Neuronal stem cell (in vitro differentiated cells): ENCODE measurements around the gene SLC5A1.
"Not testable (repeated sequence)": the region's sequence is repeated elsewhere in the genome, so short reads cannot be mapped to it uniquely, and the experiment has no call there.

Experiments used
- DNase-seq: peaks from one replicate; pipeline ENCODE4 v3.0.0-alpha.2; 2013; ENCODE audit warnings: low spot score
- H2AFZ ChIP-seq: one replicate; pipeline ENCODE4 v1.6.1; 2013; ENCODE audit warnings: mild to moderate bottlenecking, low read length, inconsistent platforms
- H2AK5ac ChIP-seq: 2 replicates; pipeline ENCODE4 v1.6.1; 2013; ENCODE audit warnings: low read depth, mild to moderate bottlenecking, inconsistent platforms, low read length, moderate library complexity, mixed read lengths
- H2BK120ac ChIP-seq: 2 replicates; pipeline ENCODE4 v1.6.1; 2013; ENCODE audit warnings: low read depth, mild to moderate bottlenecking, inconsistent platforms, low read length, moderate library complexity, mixed read lengths
- H2BK12ac ChIP-seq: one replicate; pipeline ENCODE4 v1.6.1; 2013; ENCODE audit warnings: low read length, inconsistent platforms
- H2BK15ac ChIP-seq: 2 replicates; pipeline ENCODE4 v1.6.1; 2013; ENCODE audit warnings: mild to moderate bottlenecking, low read length, inconsistent platforms, mixed read lengths
- H2BK5ac ChIP-seq: one replicate; pipeline ENCODE4 v1.6.1; 2013; ENCODE audit warnings: inconsistent platforms, mild to moderate bottlenecking, low read length, moderate library complexity
- H3K14ac ChIP-seq: one replicate; pipeline ENCODE4 v1.6.1; 2013; ENCODE audit warnings: low read length, inconsistent platforms
- H3K18ac ChIP-seq: 2 replicates; pipeline ENCODE4 v1.6.1; 2013; ENCODE audit warnings: low read length, inconsistent platforms
- H3K23ac ChIP-seq: 2 replicates; pipeline ENCODE4 v1.6.1; 2013; ENCODE audit warnings: low read depth, mild to moderate bottlenecking, mixed read lengths, low read length, inconsistent platforms; ENCODE audit not compliant: poor library complexity
- H3K27ac ChIP-seq: replicated peaks from 3 replicates; pipeline ENCODE4 v1.5.1; 2013; ENCODE audit warnings: low read length, inconsistent platforms
- H3K27me3 ChIP-seq, 3 experiments: 2 replicates each; pipeline ENCODE4 v1.6.1; 2013; ENCODE audit warnings: low read length in 3 of 3, mild to moderate bottlenecking in 2 of 3, inconsistent platforms in 1 of 3, low read depth in 1 of 3, mixed read lengths in 1 of 3, moderate library complexity in 1 of 3; ENCODE audit not compliant: control insufficient read depth in 3 of 3, insufficient read depth in 3 of 3
- H3K36me3 ChIP-seq, 2 donors: replicated peaks in 1 of 2; 2 replicates each; pipeline ENCODE4 v1.6.1; 2013; ENCODE audit warnings: low read length in 2 of 2; ENCODE audit not compliant: control insufficient read depth in 2 of 2, insufficient read depth in 2 of 2
- H3K4ac ChIP-seq: 2 replicates; pipeline ENCODE4 v1.6.1; 2013; ENCODE audit warnings: inconsistent platforms, mild to moderate bottlenecking, low read length, moderate library complexity
- H3K4me1 ChIP-seq, 2 donors: 1 replicate in 1 of 2; 2 replicates in 1 of 2; pipeline ENCODE4 v1.6.1; 2013; ENCODE audit warnings: low read length in 2 of 2, low read depth in 1 of 2; ENCODE audit not compliant: control insufficient read depth in 2 of 2, insufficient read depth in 1 of 2
- H3K4me2 ChIP-seq: one replicate; pipeline ENCODE4 v1.6.1; 2013; ENCODE audit warnings: mild to moderate bottlenecking, low read length, inconsistent platforms; ENCODE audit not compliant: insufficient read depth, poor library complexity, severe bottlenecking
- H3K4me3 ChIP-seq, 2 donors: 2 replicates each; pipeline ENCODE4 v1.5.1; 2013; ENCODE audit warnings: low read length in 2 of 2, mild to moderate bottlenecking in 2 of 2, inconsistent platforms in 1 of 2, moderate library complexity in 1 of 2
- H3K79me1 ChIP-seq: one replicate; pipeline ENCODE4 v1.6.1; 2013; ENCODE audit warnings: low read depth, mild to moderate bottlenecking, inconsistent platforms, low read length, moderate library complexity
- H3K9ac ChIP-seq: one replicate; pipeline ENCODE4 v1.6.1; 2013; ENCODE audit warnings: mild to moderate bottlenecking, low read depth, low read length, inconsistent platforms; ENCODE audit not compliant: poor library complexity
- H3K9me3 ChIP-seq, 2 donors: replicated peaks in 1 of 2; 2 replicates each; pipeline versions ENCODE3 to v1.6.1; 2013; ENCODE audit warnings: low read length in 2 of 2, mild to moderate bottlenecking in 2 of 2, inconsistent platforms in 1 of 2, low read depth in 1 of 2, mixed read lengths in 1 of 2, moderate library complexity in 1 of 2; ENCODE audit not compliant: control insufficient read depth in 2 of 2, insufficient read depth in 1 of 2
- H4K8ac ChIP-seq: one replicate; pipeline ENCODE4 v1.6.1; 2013; ENCODE audit warnings: low read depth, mild to moderate bottlenecking, inconsistent platforms, low read length, moderate library complexity
- H4K91ac ChIP-seq: one replicate; pipeline ENCODE4 v1.6.1; 2013; ENCODE audit warnings: low read length, low read depth, mild to moderate bottlenecking, inconsistent platforms; ENCODE audit not compliant: poor library complexity
- WGBS, 2 donors: extraction: QIAGEN DNeasy Blood & Tissue Kit; methylation state at CpG; one replicate each; pipeline ENCODE4 v1.1.7; 2013; ENCODE audit warnings: missing lambda C conversion rate in 2 of 2, mixed read lengths in 1 of 2; ENCODE audit not compliant: insufficient read length in 2 of 2, insufficient replicate concordance in 1 of 2; ENCODE audit errors: extremely low coverage in 2 of 2; 5-methylcytosine and 5-hydroxymethylcytosine counted together

SLC5A1 gene

GRCh38 chr22:32144496-32145274 is 101.6 kb downstream of the SLC5A1 start:
- H3K27me3 ChIP-seq = no peaks in the 10 kb centered on the region
- H3K36me3 ChIP-seq = no peaks in the 10 kb centered on the region
- no peak overlapping the region for H3K27ac ChIP-seq
- no peak overlapping the region for H3K23ac ChIP-seq
- no peaks in the 10 kb centered on the region for H3K79me1 ChIP-seq
- H3K4me2 ChIP-seq = no peak overlapping the region
- no peak overlapping the region for H2BK5ac ChIP-seq
- no peak overlapping the region for H3K4ac ChIP-seq
- H2BK15ac ChIP-seq = no peak overlapping the region
- H2BK120ac ChIP-seq = no peak overlapping the region
- no peak overlapping the region for H2AK5ac ChIP-seq
- no peak for DNase-seq
- H2AFZ ChIP-seq = no peak overlapping the region
- no peak overlapping the region for H3K14ac ChIP-seq
- no peak overlapping the region for H3K4me3 ChIP-seq
- no peak overlapping the region for H3K9ac ChIP-seq
- H4K91ac ChIP-seq = no peak overlapping the region
- H3K4me1 ChIP-seq = no peaks in the 10 kb centered on the region
- H2BK12ac ChIP-seq = no peak overlapping the region
- H3K9me3 ChIP-seq = no peaks in the 10 kb centered on the region
- no peak overlapping the region for H4K8ac ChIP-seq
- H3K18ac ChIP-seq = no peak overlapping the region
- no CpG with 5 or more reads among the region's 6 CpGs for WGBS, 2 donors

DNA sequence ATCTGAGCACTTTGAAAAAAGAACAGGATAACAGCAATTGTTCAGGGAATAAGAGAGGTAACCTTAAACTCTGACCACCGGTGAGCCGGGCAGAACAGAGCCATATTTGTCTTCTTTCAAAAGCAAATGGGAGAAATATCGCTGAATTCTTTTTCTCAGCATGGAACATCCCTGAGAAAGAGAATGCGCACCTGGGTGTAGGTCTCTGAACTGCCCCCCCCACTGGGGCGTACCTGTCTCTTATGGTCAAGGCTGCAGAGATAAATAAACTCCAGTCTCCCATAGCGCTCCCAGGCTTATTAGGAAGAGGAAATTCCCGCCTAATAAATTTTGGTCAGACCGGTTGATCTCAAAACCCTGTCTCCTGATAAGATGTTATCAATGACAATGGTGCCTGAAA is 104.1 kb downstream of the SLC5A1 start:
- not testable (repeated sequence) for H3K18ac ChIP-seq

DNA sequence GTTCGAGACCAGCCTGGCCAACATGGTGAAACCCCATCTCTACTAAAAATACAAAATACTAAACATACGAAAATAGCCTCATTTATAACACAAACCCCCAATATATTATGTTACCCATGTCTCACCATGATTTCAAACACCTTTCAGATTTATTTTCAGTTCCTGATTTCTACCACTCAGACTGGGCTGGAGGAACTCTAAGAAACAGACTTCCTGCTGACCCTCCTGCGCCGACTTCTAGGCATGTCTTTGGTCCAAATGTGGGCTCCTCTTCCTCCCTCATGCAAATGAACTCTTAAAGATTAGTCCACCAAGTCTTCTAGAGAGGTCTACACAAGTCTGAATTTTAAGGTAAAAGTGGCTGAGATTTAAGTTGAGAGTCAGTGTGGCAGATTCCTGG is 105.3 kb downstream of the SLC5A1 start:
- H3K79me1 ChIP-seq, H3K4me3 ChIP-seq, H3K23ac ChIP-seq, H2BK5ac ChIP-seq, H4K91ac ChIP-seq, H3K27me3 ChIP-seq, H3K27ac ChIP-seq, H2BK12ac ChIP-seq, H2AK5ac ChIP-seq, H2BK15ac ChIP-seq, H2BK120ac ChIP-seq, H4K8ac ChIP-seq, H3K9me3 ChIP-seq, H3K18ac ChIP-seq, H3K4me1 ChIP-seq, H3K36me3 ChIP-seq, H3K4me2 ChIP-seq, H2AFZ ChIP-seq, H3K14ac ChIP-seq, H3K9ac ChIP-seq, H3K4ac ChIP-seq, DNase-seq: not testable (repeated sequence)
- WGBS, 2 donors = 100% methylated on average over 1 of the region's 4 CpGs; no CpG with 5 or more reads in 1 of the 2 donors

More for the DNA sequence above, 104.1 kb downstream of the SLC5A1 start:
- not testable (repeated sequence) for H3K4me3 ChIP-seq, H2BK5ac ChIP-seq, H3K27ac ChIP-seq, H3K27me3 ChIP-seq, H3K4ac ChIP-seq, H2BK120ac ChIP-seq, H3K4me1 ChIP-seq, H3K79me1 ChIP-seq, H3K4me2 ChIP-seq, H2AK5ac ChIP-seq, DNase-seq, H2BK12ac ChIP-seq, H3K23ac ChIP-seq, H4K91ac ChIP-seq, H3K9me3 ChIP-seq, H2BK15ac ChIP-seq, H3K14ac ChIP-seq, H4K8ac ChIP-seq, H3K9ac ChIP-seq, H2AFZ ChIP-seq, H3K36me3 ChIP-seq
- WGBS, 2 donors = no CpG with 5 or more reads among the region's 8 CpGs

DNA sequence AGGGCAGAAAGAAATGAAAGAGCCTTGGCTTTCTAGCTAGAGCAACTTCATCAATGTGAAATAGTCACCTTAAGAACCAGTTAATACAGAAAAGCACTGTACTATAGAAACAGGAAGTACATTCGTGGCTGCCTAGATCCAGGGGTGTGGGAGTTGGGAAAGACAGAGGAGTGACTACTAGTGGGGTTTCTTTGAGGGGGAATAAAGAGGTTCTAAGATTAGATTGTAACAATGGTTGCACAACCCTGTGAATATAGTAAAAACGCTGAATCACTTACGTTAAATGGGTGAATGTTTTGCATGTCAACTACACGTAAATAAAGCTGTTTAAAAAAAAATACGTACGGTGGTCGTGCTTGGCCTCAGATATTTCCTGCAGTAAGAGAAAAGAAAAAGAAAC is 107.6 kb downstream of the SLC5A1 start:
- H3K14ac ChIP-seq, H2BK5ac ChIP-seq, H3K79me1 ChIP-seq, H2BK120ac ChIP-seq, H3K27ac ChIP-seq, H4K91ac ChIP-seq, DNase-seq, H2AK5ac ChIP-seq, H2BK15ac ChIP-seq, H2AFZ ChIP-seq, H3K36me3 ChIP-seq, H3K4me1 ChIP-seq, H3K18ac ChIP-seq, H3K23ac ChIP-seq, H3K4me2 ChIP-seq, H4K8ac ChIP-seq, H3K9ac ChIP-seq, H2BK12ac ChIP-seq, H3K27me3 ChIP-seq, H3K4ac ChIP-seq, H3K9me3 ChIP-seq, H3K4me3 ChIP-seq: not testable (repeated sequence)
- WGBS, 2 donors = no CpG with 5 or more reads among the region's 7 CpGs
